ENCODE measurements around the gene SOWAHA.

GRCh38 chr5:132774896-132775295 is 38.2 kb upstream of the SOWAHA start:
- TF ChIP-seq MAFK (IDR thresholded peaks at IDR 0.05; ENCODE audit: partially characterized antibody) (no peak), TFCP2L1 (CRISPR knock-in tag; IDR thresholded peaks at IDR 0.05) (no peak)
